Adrenal gland (tissue), 12 donors: Measurements from ENCODE around the gene USP28. TPM values are rescaled to one million over a fixed set of nuclear protein-coding genes. Genes with fewer than 3 reads are reported as not detected.
"Not testable (repeated sequence)": the region's sequence is repeated elsewhere in the genome, so short reads cannot be mapped to it uniquely, and the experiment has no call there.

Experiments used
- DNase-seq, 7 donors: peaks; one replicate each; pipeline ENCODE4 v3.0.0-alpha.2; 2019 to 2020
- H3K27ac ChIP-seq, 5 donors: fragments of 200-600 bp; sonication (generic) in 4 of 5; 1 replicate in 3 of 5; 2 replicates in 2 of 5; pipeline versions ENCODE4 v1.5.1 to v1.8.0; 2016 to 2020; ENCODE audit warnings: mild to moderate bottlenecking in 1 of 5
- H3K27me3 ChIP-seq: fragments of 200-600 bp; 2 replicates; pipeline ENCODE4 v1.8.0; 2021
- H3K36me3 ChIP-seq, 2 donors: fragments of 200-600 bp; replicated peaks in 1 of 2; 1 replicate in 1 of 2; 2 replicates in 1 of 2; pipeline versions ENCODE4 v1.5.1 to v1.8.0; 2018 to 2022
- H3K4me1 ChIP-seq, 2 donors: fragments of 200-600 bp; replicated peaks in 1 of 2; 1 replicate in 1 of 2; 2 replicates in 1 of 2; pipeline versions ENCODE4 v1.5.1 to v1.8.0; 2018 to 2021
- H3K4me3 ChIP-seq, 4 donors: fragments of 200-600 bp; sonication (generic) in 3 of 4; one replicate each; pipeline ENCODE4 v1.5.1; 2016 to 2018
- H3K9me3 ChIP-seq, 3 donors: fragments of 200-600 bp; sonication (generic) in 1 of 3; replicated peaks in 1 of 3; 1 replicate in 2 of 3; 2 replicates in 1 of 3; pipeline versions ENCODE4 v1.5.1 to v1.8.0; 2016 to 2021
- CTCF ChIP-seq, 6 experiments: fragments of 450-650 bp in 4 of 6; fragments of 200-600 bp in 2 of 6; sonication (generic) in 1 of 6; IDR thresholded peaks; 1 replicate in 5 of 6; 2 replicates in 1 of 6; pipeline versions ENCODE4 v1.5.1 to v1.8.0; 2016 to 2021; ENCODE audit warnings: antibody characterized with exemption in 6 of 6, mild to moderate bottlenecking in 2 of 6, moderate library complexity in 1 of 6
- POLR2A ChIP-seq, 2 donors: fragments of 450-650 bp; IDR thresholded peaks; one replicate each; pipeline ENCODE4 v1.6.1; 2017; ENCODE audit warnings: antibody characterized with exemption in 2 of 2, mild to moderate bottlenecking in 2 of 2, moderate library complexity in 1 of 2
- WGBS, 4 donors: extraction: QIAGEN DNeasy Blood & Tissue Kit in 2 of 4; methylation state at CpG; one replicate each; pipeline versions ENCODE4 v1.1.5 to v1.1.7; 2013 to 2017; 5-methylcytosine and 5-hydroxymethylcytosine counted together
- intact Hi-C, 2 donors: fragments of 100-400 bp; cut with DNase I; formaldehyde crosslinking; loops; one replicate each; pipeline versions ENCODE4 v1.14.1 to v1.15.0; 2022 to 2023
- polyA plus RNA-seq, 3 donors: library from polyadenylated mRNA; stranded (reverse); fragments of 200-250 nt in 2 of 3; fragments of 350-450 nt in 1 of 3; fragmentation: Illumina TruSeq in 1 of 3; extraction: RNeasy Lipid Tissue Mini Kit (QIAGEN cat#74804) in 1 of 3; gene quantifications; one replicate each; pipeline ENCODE4 v1.2.3, GENCODE V29; 2013 to 2014
- total RNA-seq, 9 donors: library from RNA; depleted of rRNA in 4 of 9; stranded (reverse); fragments of >200 nt in 4 of 9; fragments of 120-200 nt in 1 of 9; fragmentation: NEBNext Ultra II Directional in 1 of 9; extraction: Animal tissue kit (Norgen Biotek cat#: 25700) in 1 of 9; gene quantifications; one replicate each; pipeline versions ENCODE4 v1.1.0 to v1.2.4, GENCODE V29; 2013 to 2023
- donor health status: healthy with polysubstance abuse.
- donor health status: Bipolar disorder and iron deficiency.
- donor health status: DM: yes; HTN: yes; CAD: no.
- donor health status: DM: no; HTN: no; CAD: no.
- donor health status: DM: no; HTN: no; CAD: no.
- donor health status: DM: yes; HTN: yes; CAD: no.

The USP28 gene
- total and polyA plus RNA-seq, 12 donors = 2.9 to 25.0 (median 17.2) TPM

GRCh38 chr11:113789675-113790320 lies 85.6 kb downstream of the USP28 start:
- TF ChIP-seq POLR2A (IDR thresholded peaks at IDR 0.05) = no peak
- TF ChIP-seq CTCF (IDR thresholded peaks at IDR 0.05) = no peak
- no peak overlapping the region for H3K4me3 ChIP-seq
- no peaks in the 10 kb centered on the region for H3K9me3 ChIP-seq
- H3K4me1 ChIP-seq = no peaks in the 10 kb centered on the region
- H3K27me3 ChIP-seq = no peaks in the 10 kb centered on the region
- 84 to 86% (median 84%) methylated on average over 24 to 35 of the region's 35 CpGs for WGBS, 4 donors
- intact Hi-C loops = no loop called here
- H3K36me3 ChIP-seq = no peaks in the 10 kb centered on the region
- no peak overlapping the region for H3K27ac ChIP-seq
- DNase-seq = no peak

DNA sequence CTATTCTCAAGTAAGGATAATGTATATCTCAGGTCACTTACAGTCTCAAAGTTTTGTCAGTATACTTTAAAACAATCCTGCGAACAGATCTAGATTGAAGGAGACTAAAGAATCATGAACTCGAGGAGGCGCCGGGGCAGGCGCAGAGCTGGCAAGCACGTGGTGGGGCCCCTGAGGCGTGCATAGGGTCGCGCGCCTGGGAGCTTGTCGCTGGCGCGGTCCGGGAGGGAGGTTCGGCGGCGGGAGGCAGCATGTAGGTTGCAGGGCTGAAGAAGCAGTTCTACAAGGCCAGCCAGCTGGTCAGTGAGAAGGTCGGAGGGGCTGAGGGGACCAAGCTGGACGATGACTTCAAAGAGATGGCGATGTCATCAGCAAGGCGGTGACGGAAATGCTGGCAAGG lies 86.4 kb downstream of the USP28 start:
- DNase-seq, H3K4me3 ChIP-seq, H3K9me3 ChIP-seq, H3K27me3 ChIP-seq, intact Hi-C loops, H3K36me3 ChIP-seq, H3K4me1 ChIP-seq, H3K27ac ChIP-seq: not testable (repeated sequence)
- 81 to 84% (median 83%) methylated on average over 22 of the region's 22 CpGs for WGBS, 4 donors

- DNase-seq = no peak
- H3K36me3 ChIP-seq = no peaks in the 10 kb centered on the region
- no peaks in the 10 kb centered on the region for H3K27me3 ChIP-seq
- H3K4me1 ChIP-seq = no peaks in the 10 kb centered on the region
- no peak overlapping the region for H3K4me3 ChIP-seq
- 85 to 92% (median 86%) methylated on average over 1 of the region's 1 CpG for WGBS, 4 donors
- H3K9me3 ChIP-seq = no peaks in the 10 kb centered on the region
- TF ChIP-seq POLR2A (IDR thresholded peaks at IDR 0.05) = no peak
- no peak for TF ChIP-seq CTCF (IDR thresholded peaks at IDR 0.05)
- no peak overlapping the region for H3K27ac ChIP-seq
- intact Hi-C loops = no loop called here
Measured at GRCh38 chr11:113782134-113782533, 93.2 kb downstream of the USP28 start.

- no peaks in the 10 kb centered on the region for H3K36me3 ChIP-seq
- H3K27me3 ChIP-seq = no peaks in the 10 kb centered on the region
- H3K9me3 ChIP-seq = no peaks in the 10 kb centered on the region
- H3K4me1 ChIP-seq = no peaks in the 10 kb centered on the region
- DNase-seq = no peak
- no peak for TF ChIP-seq CTCF (IDR thresholded peaks at IDR 0.05)
- TF ChIP-seq POLR2A (IDR thresholded peaks at IDR 0.05) = no peak
- H3K4me3 ChIP-seq = no peak overlapping the region
- H3K27ac ChIP-seq = no peak overlapping the region
- intact Hi-C loops = no loop called here
- 65 to 81% (median 75%) methylated on average over 5 of the region's 5 CpGs for WGBS, 4 donors
Measured at GRCh38 chr11:113781682-113782081, 93.7 kb downstream of the USP28 start.

DNA sequence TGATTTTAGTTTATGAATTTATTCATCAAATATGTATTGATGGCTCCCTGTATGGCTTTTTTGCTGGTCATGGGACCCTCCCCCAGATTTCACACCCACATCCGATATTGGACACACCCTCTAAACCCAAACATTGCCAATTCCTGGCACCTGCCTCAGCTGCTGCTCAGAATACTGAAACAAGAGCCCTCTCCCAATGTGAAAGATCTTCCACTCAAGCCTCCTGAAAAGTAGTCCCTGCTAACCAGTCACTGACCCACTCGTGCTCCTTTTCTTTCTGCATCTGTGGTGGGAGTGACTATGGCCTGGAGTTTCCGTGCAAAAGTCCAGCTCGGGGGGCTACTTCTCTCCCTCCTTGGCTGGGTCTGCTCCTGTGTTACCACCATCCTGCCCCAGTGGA lies 95.9 kb downstream of the USP28 start, which contains the start of gene CLDN25:
CLDN25 (plus strand) TSS at position 301 of the 400 bp plus-strand sequence; CDS start at position 301, 0 bp downstream.
- Histone ChIP-seq H3K27ac (no peak within 1 kb of the TSS), H3K27me3 (no peaks in the 10 kb centered on the region), H3K9me3 (no peaks in the 10 kb centered on the region), H3K36me3 (no peaks in the 10 kb centered on the region), H3K4me3 (no peak within 1 kb of the TSS), H3K4me1 (no peaks in the 10 kb centered on the region)
- WGBS, 4 donors = 73 to 80% (median 75%) methylated on average over 4 of the region's 4 CpGs
- DNase-seq = no peak
- no peak for TF ChIP-seq POLR2A (IDR thresholded peaks at IDR 0.05)
- no peak for TF ChIP-seq CTCF (IDR thresholded peaks at IDR 0.05)
- intact Hi-C loops = no loop called here
